Stomach (tissue), 9 donors: ENCODE measurements around the gene SH2D7. TPM values are rescaled to one million over a fixed set of nuclear protein-coding genes. Genes with fewer than 3 reads are reported as not detected.
A peak's percentile ranks its signal among the peaks of the same experiment; 100 is the strongest.

Experiments used
- DNase-seq, 2 donors: peaks; one replicate each; pipeline versions ENCODE4 v3.0.0 to v3.0.0-alpha.2; 2013 to 2019
- H3K27ac ChIP-seq, 5 donors: fragments of 200-600 bp in 4 of 5; sonication (generic) in 4 of 5; one replicate each; pipeline ENCODE4 v1.5.1; 2013 to 2019; ENCODE audit warnings: mild to moderate bottlenecking in 1 of 5, moderate library complexity in 1 of 5
- H3K27me3 ChIP-seq, 3 donors: fragments of 200-600 bp; sonication (generic); one replicate each; pipeline ENCODE4 v1.5.1; 2017 to 2019; ENCODE audit warnings: mixed run types in 1 of 3
- H3K36me3 ChIP-seq, 4 donors: fragments of 200-600 bp; sonication (generic); 1 replicate in 3 of 4; 2 replicates in 1 of 4; pipeline ENCODE4 v1.5.1; 2016 to 2019
- H3K4me1 ChIP-seq, 4 donors: fragments of 200-600 bp; sonication (generic); one replicate each; pipeline ENCODE4 v1.5.1; 2016 to 2019
- H3K4me3 ChIP-seq, 4 donors: fragments of 200-600 bp; sonication (generic) in 3 of 4; one replicate each; pipeline ENCODE4 v1.5.1; 2016 to 2019; ENCODE audit warnings: mild to moderate bottlenecking in 1 of 4
- H3K9me3 ChIP-seq, 4 donors: fragments of 200-600 bp; sonication (generic); one replicate each; pipeline ENCODE4 v1.5.1; 2016 to 2019
- EP300 ChIP-seq: sonication (generic); formaldehyde crosslinking; IDR thresholded peaks from one replicate; pipeline ENCODE4 v1.6.1; 2017; ENCODE audit warnings: antibody characterized with exemption
- POLR2A ChIP-seq, 4 donors: fragments of 450-650 bp; IDR thresholded peaks; one replicate each; pipeline ENCODE4 v1.6.1; 2016; ENCODE audit warnings: antibody characterized with exemption in 4 of 4, control low read depth in 2 of 4, mild to moderate bottlenecking in 1 of 4, moderate library complexity in 1 of 4
- POLR2AphosphoS5 ChIP-seq, 3 donors: sonication (generic); formaldehyde crosslinking; IDR thresholded peaks; one replicate each; pipeline ENCODE4 v1.6.1; 2016; ENCODE audit warnings: antibody characterized with exemption in 3 of 3
- WGBS, 5 donors: extraction: QIAGEN DNeasy Blood & Tissue Kit in 3 of 5; methylation state at CpG; one replicate each; pipeline versions ENCODE4 v1.1.5 to v1.1.7; 2013 to 2018; 5-methylcytosine and 5-hydroxymethylcytosine counted together
- intact Hi-C: fragments of 100-400 bp; cut with DNase I; formaldehyde crosslinking; loops from one replicate; pipeline ENCODE4 v1.15.1; 2023; ENCODE audit warnings: low total_unique reads
- polyA plus RNA-seq, 3 donors: library from polyadenylated mRNA; stranded (reverse); fragments of 200-250 nt; gene quantifications; one replicate each; pipeline ENCODE4 v1.2.3, GENCODE V29; 2013
- total RNA-seq, 5 donors: library from RNA; depleted of rRNA; stranded (reverse); fragments of >200 nt; gene quantifications; one replicate each; pipeline versions ENCODE4 v1.1.0 to v1.2.3, GENCODE V29; 2014 to 2016
- TF ChIP-seq, protein P1 (sequence below), 7 experiments: fragments of 450-650 bp in 4 of 7; fragments of 200-600 bp in 3 of 7; sonication (generic) in 3 of 7; IDR thresholded peaks; one replicate each; pipeline ENCODE4 v1.5.1; 2016 to 2019; ENCODE audit warnings: antibody characterized with exemption in 7 of 7, control low read depth in 2 of 7, mild to moderate bottlenecking in 1 of 7
- donor health status: healthy with polysubstance abuse.
- donor health status: Bipolar disorder and iron deficiency.
- donor health status: healthy.

Gene SH2D7
- total and polyA plus RNA-seq, 8 donors: 0.29 to 0.45 TPM; not detected in 6

GRCh38 chr15:78069462-78070029, 22.8 kb upstream of the SH2D7 start:
- Histone ChIP-seq H3K4me1 (peaks cover 78 to 100% (median 92%) of the 10 kb centered on the region in 4 donors), H3K27ac (peak overlapping the region in 4 of 5 donors; percentile 74 to 98 (median 90)), H3K4me3 (peak overlapping the region in 1 of 4 donors; percentile 6), H3K9me3 (no peaks in the 10 kb centered on the region), H3K27me3 (no peaks in the 10 kb centered on the region), H3K36me3 (no peaks in the 10 kb centered on the region)
- TF ChIP-seq, protein P1, sequence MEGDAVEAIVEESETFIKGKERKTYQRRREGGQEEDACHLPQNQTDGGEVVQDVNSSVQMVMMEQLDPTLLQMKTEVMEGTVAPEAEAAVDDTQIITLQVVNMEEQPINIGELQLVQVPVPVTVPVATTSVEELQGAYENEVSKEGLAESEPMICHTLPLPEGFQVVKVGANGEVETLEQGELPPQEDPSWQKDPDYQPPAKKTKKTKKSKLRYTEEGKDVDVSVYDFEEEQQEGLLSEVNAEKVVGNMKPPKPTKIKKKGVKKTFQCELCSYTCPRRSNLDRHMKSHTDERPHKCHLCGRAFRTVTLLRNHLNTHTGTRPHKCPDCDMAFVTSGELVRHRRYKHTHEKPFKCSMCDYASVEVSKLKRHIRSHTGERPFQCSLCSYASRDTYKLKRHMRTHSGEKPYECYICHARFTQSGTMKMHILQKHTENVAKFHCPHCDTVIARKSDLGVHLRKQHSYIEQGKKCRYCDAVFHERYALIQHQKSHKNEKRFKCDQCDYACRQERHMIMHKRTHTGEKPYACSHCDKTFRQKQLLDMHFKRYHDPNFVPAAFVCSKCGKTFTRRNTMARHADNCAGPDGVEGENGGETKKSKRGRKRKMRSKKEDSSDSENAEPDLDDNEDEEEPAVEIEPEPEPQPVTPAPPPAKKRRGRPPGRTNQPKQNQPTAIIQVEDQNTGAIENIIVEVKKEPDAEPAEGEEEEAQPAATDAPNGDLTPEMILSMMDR (IDR thresholded peaks at IDR 0.05): no peak
- no peak for TF ChIP-seq POLR2AphosphoS5 (IDR thresholded peaks at IDR 0.05)
- TF ChIP-seq EP300: no peak
- no peak for TF ChIP-seq POLR2A (IDR thresholded peaks at IDR 0.05)
- DNase-seq: no peak
- intact Hi-C loops: no loop called here
- WGBS, 5 donors: 45 to 70% (median 60%) methylated on average over 5 of the region's 5 CpGs

DNA sequence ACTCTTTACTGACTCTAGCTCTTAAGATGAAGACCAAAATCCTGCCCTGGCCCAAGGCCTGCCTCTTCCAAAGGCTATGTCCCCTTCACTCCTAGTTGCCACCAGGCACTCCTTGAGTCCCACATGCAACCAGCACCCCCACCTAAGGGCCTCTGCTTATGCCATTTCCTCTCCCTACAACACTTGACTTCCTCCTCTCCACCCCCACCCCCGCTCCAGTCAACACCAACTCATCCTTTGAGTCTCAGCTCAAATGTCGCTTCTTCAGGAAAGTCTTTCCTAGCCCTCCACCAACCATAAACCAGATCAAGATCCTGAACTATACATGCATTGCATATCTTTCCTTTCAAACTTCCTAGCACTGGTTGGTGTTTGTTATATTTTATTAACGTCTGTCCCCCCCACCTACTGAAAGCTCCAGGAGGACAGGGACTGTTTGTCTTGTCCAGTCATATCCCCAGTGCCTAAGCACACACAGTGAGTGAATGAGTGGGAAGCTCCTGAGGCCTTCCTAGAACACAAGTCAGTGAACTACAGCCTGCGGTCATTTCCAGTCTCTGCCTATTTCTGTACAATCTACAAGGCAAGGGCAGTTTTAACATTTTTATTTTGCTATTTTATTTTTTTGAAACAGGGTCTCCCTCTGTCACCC, 22.2 kb upstream of the SH2D7 start:
- DNase-seq: peak in 1 of 2 donors; percentile 44
- intact Hi-C loops: no loop called here
- 66 to 79% (median 71%) methylated on average over 4 of the region's 4 CpGs for WGBS, 5 donors
- Histone ChIP-seq H3K4me1 (peaks cover 78 to 100% (median 90%) of the 10 kb centered on the region in 4 donors), H3K27ac (peak overlapping the region in 4 of 5 donors; percentile 74 to 98 (median 90)), H3K4me3 (no peak overlapping the region), H3K9me3 (no peaks in the 10 kb centered on the region), H3K27me3 (no peaks in the 10 kb centered on the region), H3K36me3 (no peaks in the 10 kb centered on the region)
- TF ChIP-seq POLR2A (IDR thresholded peaks at IDR 0.05): no peak
- no peak for TF ChIP-seq POLR2AphosphoS5 (IDR thresholded peaks at IDR 0.05)
- TF ChIP-seq EP300: no peak
- TF ChIP-seq, protein P1 (IDR thresholded peaks at IDR 0.05): no peak

DNA sequence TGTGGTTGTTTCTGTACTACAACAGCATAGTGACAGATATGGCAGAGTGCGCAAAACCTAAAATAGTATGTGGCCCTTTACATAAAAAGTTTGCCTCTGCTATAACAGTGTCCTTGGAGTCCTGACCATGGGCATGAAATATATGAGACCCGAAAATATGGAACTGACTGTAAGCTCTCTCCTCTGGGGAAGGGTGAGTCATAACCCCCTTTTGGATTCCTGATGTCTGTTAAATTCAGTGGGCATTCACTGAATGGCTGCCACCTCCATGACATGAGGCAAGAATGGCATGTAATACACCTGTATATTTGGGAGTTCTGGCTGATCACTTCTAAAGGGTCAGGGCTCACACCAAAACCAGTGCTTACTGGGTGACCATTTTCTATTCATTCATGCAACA, 21.0 kb upstream of the SH2D7 start:
- WGBS, 5 donors: 68 to 92% (median 88%) methylated on average over 2 of the region's 2 CpGs
- TF ChIP-seq, protein P1 (IDR thresholded peaks at IDR 0.05): no peak
- TF ChIP-seq POLR2A (IDR thresholded peaks at IDR 0.05) (no peak), POLR2AphosphoS5 (IDR thresholded peaks at IDR 0.05) (no peak), EP300 (no peak)
- Histone ChIP-seq H3K36me3 (no peaks in the 10 kb centered on the region), H3K4me3 (no peak overlapping the region), H3K27ac (peak overlapping the region in 3 of 5 donors; percentile 92 to 99 (median 98)), H3K4me1 (peaks cover 78 to 100% (median 90%) of the 10 kb centered on the region in 4 donors), H3K27me3 (no peaks in the 10 kb centered on the region), H3K9me3 (no peaks in the 10 kb centered on the region)
- no peak for DNase-seq
- intact Hi-C loops: no loop called here

- Histone ChIP-seq H3K27ac (peak overlapping the region; percentile 19 to 99 (median 92)), H3K4me1 (peaks cover 70 to 99% (median 84%) of the 10 kb centered on the region in 4 donors), H3K27me3 (no peaks in the 10 kb centered on the region), H3K36me3 (no peaks in the 10 kb centered on the region), H3K9me3 (no peaks in the 10 kb centered on the region), H3K4me3 (no peak overlapping the region)
- TF ChIP-seq EP300 (no peak), POLR2AphosphoS5 (IDR thresholded peaks at IDR 0.05) (peak; percentile 36 to 56 (median 46))
- TF ChIP-seq, protein P1 (IDR thresholded peaks at IDR 0.05): no peak
- intact Hi-C loops: no loop called here
- WGBS, 5 donors: 45 to 61% (median 51%) methylated on average over 9 of the region's 9 CpGs
- peak in 1 of 2 donors; percentile 70 for DNase-seq
Observed at GRCh38 chr15:78072080-78072892, 20.1 kb upstream of the SH2D7 start.
